ENCODE measurements around the gene TMEM236.

DNA sequence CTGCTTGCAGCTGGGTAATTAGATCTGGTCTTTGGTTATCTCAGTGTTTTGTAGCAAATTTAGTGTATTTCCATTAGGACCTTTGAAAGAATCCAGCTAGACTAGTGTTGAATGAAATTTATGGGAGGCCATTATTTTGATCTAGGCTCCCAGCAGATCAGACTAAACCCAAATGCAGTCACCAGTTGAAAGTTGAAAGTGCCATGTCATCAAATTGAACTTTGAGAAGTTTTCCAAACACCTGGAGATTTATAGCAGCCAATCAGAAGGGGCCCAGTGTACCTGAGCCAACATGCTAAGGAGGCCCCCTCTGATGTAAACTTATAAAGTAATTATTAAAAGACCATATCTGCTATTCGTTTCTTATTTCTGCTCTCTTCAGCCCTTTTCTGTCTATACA lies 11.3 kb upstream of the TMEM236 start:
- TF ChIP-seq EZH2 (IDR thresholded peaks at IDR 0.05; ENCODE audit: low read length) = no peak
- TF ChIP-seq, protein P1, sequence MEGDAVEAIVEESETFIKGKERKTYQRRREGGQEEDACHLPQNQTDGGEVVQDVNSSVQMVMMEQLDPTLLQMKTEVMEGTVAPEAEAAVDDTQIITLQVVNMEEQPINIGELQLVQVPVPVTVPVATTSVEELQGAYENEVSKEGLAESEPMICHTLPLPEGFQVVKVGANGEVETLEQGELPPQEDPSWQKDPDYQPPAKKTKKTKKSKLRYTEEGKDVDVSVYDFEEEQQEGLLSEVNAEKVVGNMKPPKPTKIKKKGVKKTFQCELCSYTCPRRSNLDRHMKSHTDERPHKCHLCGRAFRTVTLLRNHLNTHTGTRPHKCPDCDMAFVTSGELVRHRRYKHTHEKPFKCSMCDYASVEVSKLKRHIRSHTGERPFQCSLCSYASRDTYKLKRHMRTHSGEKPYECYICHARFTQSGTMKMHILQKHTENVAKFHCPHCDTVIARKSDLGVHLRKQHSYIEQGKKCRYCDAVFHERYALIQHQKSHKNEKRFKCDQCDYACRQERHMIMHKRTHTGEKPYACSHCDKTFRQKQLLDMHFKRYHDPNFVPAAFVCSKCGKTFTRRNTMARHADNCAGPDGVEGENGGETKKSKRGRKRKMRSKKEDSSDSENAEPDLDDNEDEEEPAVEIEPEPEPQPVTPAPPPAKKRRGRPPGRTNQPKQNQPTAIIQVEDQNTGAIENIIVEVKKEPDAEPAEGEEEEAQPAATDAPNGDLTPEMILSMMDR (optimal IDR thresholded peaks at IDR 0.05 in 1 of 3, IDR thresholded peaks at IDR 0.05 in 1 of 3, conservative IDR thresholded peaks at IDR 0.05 in 1 of 3; ENCODE audit: extremely low read depth in 1 of 3, insufficient read depth in 2 of 3, low read length in 3 of 3) = no peak
